Central memory CD4-positive, alpha-beta T cell (primary cell): ENCODE measurements around the gene MCC.

ENCODE experiments used
- DNase-seq: peaks from one replicate; pipeline ENCODE4 v3.0.0; 2022

MCC gene

GRCh38 chr5:113128641-113129330 lies 359.5 kb downstream of the MCC start:
- no peak for DNase-seq

DNA sequence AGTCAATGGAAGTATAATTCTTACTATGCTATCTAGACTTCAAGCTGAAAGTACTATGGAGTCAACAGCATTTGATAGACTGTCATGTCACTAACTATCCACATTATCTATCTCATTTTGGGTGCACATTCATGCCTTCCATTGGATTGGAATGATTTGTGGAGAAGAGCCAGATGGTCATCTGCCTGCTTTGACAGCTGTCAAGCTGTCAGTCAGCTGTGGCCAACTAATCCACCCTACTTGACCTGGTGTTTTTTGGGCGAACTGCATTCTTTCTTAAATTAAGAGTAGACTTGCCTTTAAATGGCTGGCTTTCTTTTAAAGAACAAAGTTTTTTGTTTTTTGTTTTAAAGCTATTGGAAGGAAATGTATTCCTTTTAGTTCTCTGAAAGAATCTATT lies 360.2 kb downstream of the MCC start:
- no peak for DNase-seq

GRCh38 chr5:113127021-113127420 lies 361.2 kb downstream of the MCC start:
- no peak for DNase-seq

DNA sequence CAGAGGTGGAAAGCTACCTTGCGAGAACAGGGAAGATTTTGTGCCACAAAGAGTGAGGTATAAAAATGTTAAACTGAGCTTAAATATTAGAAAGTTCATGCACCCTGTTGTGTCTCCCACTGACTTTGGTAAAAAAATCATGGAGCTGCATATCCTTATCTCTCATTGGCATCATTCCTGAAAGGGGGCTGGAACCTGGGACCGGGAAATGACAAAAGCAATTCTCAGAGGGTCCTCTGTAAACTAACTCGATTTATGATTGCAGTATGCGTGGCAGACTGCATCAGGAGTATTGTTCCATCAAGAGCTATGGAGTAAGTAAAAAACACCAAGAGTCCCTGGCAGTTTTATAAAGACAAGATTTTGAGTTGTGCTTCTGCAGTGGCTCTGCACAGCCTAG lies 362.9 kb downstream of the MCC start:
- DNase-seq, result no peak

DNA sequence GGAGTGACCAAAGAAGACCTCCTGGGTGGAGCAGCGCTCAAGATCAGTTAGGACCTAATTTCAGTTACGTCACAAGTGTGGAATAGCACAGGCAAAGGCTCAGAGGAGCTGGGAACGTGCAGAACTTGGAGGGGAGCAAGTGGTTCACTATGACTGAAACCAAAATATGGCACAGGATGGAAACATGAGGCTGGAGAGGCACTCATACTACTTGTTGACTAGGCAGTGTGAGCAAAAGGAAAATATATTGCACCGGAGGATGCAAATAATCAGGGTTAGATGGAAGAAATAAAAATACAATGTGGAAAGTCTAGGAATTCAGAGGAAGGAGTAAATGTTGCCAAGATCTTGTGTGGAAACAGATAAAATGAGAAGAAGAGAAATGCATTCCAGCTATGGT lies 363.3 kb downstream of the MCC start:
- no peak for DNase-seq

DNA sequence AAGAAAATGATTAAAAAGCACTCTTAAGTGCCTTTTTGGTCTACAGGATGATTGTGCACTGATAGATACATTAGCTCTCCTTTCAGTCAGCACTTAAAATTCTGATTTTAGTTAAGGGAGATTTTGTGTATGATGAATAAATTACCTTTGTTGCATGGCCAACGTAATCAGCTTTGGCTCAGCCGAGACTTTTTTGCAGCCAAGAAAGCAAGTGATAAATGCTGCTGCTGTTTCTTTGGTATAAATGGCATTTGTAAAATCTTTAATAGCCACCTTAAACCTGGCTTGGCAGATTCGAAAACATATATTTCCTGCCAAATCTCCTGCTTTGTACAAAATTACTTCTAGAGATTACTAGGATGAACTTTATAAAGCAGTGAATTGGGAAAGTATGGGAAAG lies 364.0 kb downstream of the MCC start:
- no peak for DNase-seq

DNA sequence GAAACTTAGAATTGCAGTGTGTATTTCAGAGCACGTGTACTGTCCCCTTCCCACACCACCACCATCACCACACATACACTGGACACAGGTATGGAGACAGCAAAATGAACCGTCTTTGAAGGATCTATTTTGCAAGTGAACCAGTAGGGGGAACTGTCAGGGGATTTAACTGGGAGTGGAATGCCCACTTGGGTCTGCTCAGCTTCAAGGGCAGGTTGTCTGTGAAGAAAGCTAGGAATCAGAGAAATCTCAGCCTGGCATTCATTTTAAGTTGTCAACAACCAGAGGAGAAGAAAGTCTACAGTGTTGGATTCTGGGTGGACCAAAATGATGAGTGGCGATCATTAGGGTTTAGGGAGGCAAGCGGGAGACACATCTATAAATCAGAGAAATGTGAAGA lies 364.6 kb downstream of the MCC start:
- DNase-seq, result no peak

DNA sequence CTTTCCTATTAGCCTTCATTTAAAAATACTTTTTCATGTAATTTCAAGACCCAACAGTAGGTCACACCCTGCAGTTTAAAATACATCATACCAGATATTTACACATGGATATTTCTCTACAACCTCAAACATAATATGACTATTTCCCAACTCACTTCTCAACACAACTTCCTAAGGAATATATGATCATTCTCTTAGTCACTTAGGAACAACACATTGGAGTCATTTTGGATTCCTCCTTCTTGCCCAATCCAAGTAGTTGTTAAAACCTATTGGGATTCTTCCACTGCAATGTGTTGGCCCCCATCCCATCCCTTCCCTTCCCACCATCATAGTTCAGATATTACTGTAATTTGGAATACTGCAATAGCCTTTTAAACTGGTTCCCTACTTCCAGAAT lies 366.2 kb downstream of the MCC start:
- DNase-seq, result no peak

DNA sequence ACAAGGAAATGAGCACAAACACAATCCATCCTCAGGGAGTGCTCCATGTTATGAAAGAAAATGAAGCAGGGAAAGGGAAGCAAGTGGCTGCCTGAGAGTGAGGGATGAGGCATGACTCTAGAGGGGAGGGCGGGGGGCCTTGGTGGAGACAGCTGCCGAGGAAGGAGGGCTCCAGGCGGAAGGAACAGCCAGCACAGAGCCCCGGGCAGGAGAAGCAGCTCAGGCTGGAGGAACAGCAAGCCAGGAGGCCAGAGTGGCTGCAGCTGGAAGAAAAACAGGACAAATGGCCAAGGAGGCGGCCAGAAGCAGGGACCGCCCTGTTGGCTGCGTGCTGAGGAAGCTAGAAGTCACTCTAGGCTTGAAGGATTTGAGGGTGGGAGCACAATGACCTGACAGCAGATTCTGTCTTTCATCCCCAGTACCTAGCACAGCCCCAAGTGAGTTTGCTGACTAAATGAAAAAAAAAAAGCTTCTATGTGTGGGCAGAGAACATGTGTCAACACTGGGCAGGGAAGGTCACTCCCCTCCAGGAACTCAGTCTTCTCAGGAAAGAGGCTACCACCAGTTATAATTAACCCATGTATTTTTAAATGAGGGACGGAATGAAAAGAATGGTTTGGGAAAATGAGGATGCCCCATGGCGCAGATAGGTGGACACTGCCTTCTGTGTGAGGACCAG lies 368.9 kb downstream of the MCC start:
- DNase-seq, result no peak

DNA sequence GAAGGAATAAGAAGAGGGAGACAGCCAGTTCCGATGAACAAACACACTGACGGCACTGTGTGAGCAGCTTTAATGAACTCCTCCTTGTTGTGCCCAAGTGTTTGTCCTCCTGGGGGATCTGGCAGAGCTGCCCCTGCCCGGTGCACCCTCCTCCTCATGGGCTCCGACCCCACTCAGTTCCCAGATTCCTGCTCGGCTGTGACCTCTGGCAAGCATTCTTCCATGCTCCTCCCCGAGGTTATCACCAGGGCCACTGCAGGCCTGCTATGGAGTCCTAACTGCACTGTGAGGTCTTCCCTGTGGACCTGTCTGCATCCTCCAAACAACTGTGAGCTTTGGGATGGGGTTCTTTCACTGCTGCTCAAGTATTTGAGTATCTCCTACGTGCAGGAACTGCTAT lies 369.5 kb downstream of the MCC start:
- no peak for DNase-seq

DNA sequence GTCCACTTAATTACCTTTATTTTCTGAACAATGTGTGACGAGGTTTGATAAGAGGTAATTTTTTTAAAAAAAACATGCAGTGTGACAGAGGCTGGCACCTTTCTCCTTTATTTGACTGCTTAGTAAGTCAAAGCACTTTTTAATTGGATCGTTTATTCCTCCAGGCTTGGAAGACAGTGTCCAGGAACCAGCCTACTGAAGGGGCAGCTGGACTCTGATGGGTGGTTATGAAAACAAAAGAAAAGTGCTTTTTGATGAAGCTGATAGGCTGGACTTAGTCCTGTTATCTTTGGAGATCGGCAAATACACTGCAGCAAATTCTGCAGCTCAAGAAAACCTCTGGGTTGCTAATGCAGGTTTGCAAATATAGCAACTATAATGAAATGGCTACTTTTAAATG lies 370.0 kb downstream of the MCC start:
- no peak for DNase-seq

DNA sequence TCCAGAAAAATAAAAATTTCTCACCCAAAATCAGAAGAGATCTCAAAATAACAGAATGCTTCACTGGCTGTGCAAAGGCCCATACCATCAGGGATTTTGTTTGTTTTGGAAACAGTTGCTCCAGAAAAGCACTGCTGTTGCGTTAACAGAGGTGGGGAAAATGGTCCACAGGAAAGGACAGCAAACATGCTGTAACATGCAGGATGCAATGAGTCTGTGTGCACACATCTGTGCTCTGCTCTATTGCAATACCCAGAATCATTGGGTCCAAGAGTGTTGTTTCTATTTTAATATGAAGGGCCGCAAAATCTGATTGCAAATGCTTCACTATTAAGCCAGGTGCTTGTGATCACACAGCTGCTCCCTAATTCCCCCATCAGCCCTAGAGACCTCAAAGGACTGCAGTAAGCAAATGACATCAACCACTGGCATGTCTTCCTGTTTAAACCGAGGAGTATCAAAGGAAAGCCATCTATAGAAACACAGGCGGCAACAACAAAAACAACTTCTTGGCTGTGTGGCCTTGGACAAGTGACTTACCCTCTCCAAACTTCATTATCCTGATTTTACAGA lies 370.6 kb downstream of the MCC start:
- DNase-seq, result no peak

GRCh38 chr5:113115956-113116355 lies 372.3 kb downstream of the MCC start:
- DNase-seq, result no peak

DNA sequence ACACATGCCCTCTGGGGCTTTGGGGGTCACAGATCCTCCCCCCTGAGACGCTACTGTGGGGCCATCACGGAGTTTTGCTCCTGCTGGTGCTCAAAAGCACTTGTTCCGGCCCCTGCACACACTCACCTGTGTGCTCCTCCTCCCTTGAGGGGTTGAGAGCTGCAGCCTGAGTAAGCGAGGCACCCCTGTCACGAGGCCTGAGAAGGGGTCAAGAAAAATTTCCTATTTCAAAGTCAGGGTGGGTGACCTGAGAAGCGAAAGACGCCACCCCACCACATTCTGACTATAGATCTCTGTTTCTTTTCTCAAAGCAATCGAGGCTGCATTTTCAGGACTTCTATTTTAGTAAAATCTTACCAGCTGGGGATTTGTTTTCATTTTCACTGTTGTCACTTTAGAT lies 373.2 kb downstream of the MCC start:
- no peak for DNase-seq

DNA sequence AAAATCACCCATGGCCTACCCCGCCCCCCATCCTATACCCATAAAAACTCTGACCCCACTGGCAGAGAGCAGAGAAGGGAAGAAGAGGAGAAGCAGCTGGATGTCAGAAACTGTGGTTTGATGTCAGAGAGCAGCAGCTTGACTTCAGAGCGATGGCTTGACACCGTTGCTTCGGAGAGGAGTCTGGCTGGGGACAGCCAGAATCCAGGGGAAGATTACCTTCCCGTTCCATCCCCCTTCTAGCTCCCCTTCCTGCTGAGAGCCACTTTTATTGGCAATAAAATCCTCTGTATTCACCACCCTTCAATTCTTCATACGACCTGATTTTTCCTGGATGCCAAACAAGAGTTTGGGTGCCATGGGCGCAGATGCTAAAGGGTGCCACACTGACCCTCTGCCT lies 373.7 kb downstream of the MCC start:
- no peak for DNase-seq

- no peak for DNase-seq
These were observed 375.8 kb downstream of the MCC start for GRCh38 chr5:113112435-113112834.

GRCh38 chr5:113110117-113110516 lies 378.1 kb downstream of the MCC start:
- no peak for DNase-seq

GRCh38 chr5:113109344-113109743 lies 378.9 kb downstream of the MCC start:
- DNase-seq, result no peak

GRCh38 chr5:113108485-113108884 lies 379.8 kb downstream of the MCC start:
- no peak for DNase-seq

DNA sequence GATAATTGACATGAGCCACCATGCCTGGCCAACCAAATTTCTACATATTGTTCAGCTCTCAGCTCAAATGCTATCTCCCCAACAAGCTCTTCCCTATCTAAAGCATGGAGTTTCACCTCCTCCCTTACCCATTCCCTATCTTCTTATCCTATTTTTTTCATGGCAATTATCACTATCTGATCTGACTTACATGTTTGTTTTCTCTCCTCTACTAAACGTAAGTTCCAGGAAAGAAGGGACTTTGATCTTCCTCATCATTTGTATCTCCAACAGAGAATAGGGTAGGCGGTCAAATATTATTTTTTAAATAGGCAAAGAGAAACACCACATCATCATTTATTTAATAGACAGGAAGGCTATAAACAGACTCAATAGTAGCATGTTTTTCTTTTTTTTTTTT lies 381.4 kb downstream of the MCC start:
- no peak for DNase-seq

GRCh38 chr5:113105693-113106280 lies 382.5 kb downstream of the MCC start:
- DNase-seq, result no peak

GRCh38 chr5:113103330-113103729 lies 384.9 kb downstream of the MCC start:
- DNase-seq, result no peak

DNA sequence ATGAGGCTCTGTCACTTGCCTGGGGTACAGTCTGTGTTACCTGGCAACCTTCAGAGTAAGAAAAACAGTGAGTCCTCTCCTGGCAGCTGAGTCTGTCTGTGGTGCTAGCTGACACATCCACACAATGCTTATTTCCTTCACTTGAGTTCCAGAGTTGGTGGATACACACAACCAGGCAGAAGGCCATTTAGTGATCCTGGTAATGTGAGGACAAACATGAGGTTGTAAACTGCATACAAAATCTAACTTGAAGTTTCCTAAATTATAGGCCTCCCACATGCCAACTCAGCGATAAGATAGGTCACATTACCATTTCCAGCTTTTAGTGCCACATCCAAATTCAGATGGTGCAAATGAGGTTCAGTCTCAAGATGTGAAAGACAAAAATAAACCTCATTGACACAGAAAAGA lies 386.1 kb downstream of the MCC start:
- DNase-seq, result no peak

DNA sequence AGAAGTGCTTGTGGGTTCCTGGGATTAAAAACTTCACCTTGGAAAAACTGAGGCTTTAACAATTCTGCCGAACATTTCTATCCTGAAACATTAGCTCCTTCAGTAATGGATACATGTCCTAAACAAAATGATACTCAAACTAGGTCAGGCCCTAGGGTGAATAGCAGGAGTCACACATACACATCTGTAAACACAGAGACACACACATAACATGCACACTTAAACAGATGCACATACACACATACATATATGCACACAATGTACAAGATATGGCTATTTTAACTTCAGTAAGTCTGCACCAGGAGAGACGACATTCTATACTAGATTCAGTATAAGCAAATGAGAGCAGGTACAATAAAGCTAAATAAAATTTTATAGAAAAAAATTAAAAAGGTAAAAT lies 387.3 kb downstream of the MCC start:
- DNase-seq, result no peak
